ENCODE results near the gene SLC41A1.
"Not testable (repeated sequence)": the region's sequence is repeated elsewhere in the genome, so short reads cannot be mapped to it uniquely, and the experiment has no call there.

Gene SLC41A1

GRCh38 chr1:205812878-205813754 is at the start of gene SLC41A1:
Gene SLC41A1, minus strand, starts transcription at chr1:205813198. Its CDS starts 2,757 bp downstream, at chr1:205810441.
- peak; percentile 71 to 79 for DNase-seq (ENCODE audit: low read depth in 2 of 2)

GRCh38 chr1:205861540-205861939 is 48.5 kb upstream of the SLC41A1 start:
- no peak for DNase-seq (ENCODE audit: low read depth in 2 of 2)

- no peak for DNase-seq (ENCODE audit: low read depth in 2 of 2)
Measured at GRCh38 chr1:205858141-205858961, 45.4 kb upstream of the SLC41A1 start.

- DNase-seq (ENCODE audit: low read depth in 2 of 2) = not testable (repeated sequence)
Measured at GRCh38 chr1:205857501-205857900, 44.5 kb upstream of the SLC41A1 start.

- no peak for DNase-seq (ENCODE audit: low read depth in 2 of 2)
Measured at GRCh38 chr1:205856433-205856832, 43.4 kb upstream of the SLC41A1 start.

GRCh38 chr1:205852969-205853368 is 40.0 kb upstream of the SLC41A1 start:
- no peak for DNase-seq (ENCODE audit: low read depth in 2 of 2)

GRCh38 chr1:205851993-205852392 is 39.0 kb upstream of the SLC41A1 start:
- no peak for DNase-seq (ENCODE audit: low read depth in 2 of 2)

GRCh38 chr1:205849619-205850355 is 36.8 kb upstream of the SLC41A1 start, which contains the start of gene PM20D1:
Gene PM20D1, minus strand, starts transcription at chr1:205850132. Its CDS starts 60 bp downstream, at chr1:205850072.
- no peak for DNase-seq (ENCODE audit: low read depth in 2 of 2)

GRCh38 chr1:205843036-205843859 is 30.2 kb upstream of the SLC41A1 start:
- no peak for DNase-seq (ENCODE audit: low read depth in 2 of 2)

GRCh38 chr1:205842229-205842628 is 29.2 kb upstream of the SLC41A1 start:
- DNase-seq (ENCODE audit: low read depth in 2 of 2) = no peak

- DNase-seq (ENCODE audit: low read depth in 2 of 2) = no peak
Measured at GRCh38 chr1:205840146-205840923, 27.3 kb upstream of the SLC41A1 start.

- no peak for DNase-seq (ENCODE audit: low read depth in 2 of 2)
Measured at GRCh38 chr1:205837382-205837970, 24.5 kb upstream of the SLC41A1 start.

- no peak for DNase-seq (ENCODE audit: low read depth in 2 of 2)
Measured at GRCh38 chr1:205834751-205835150, 21.8 kb upstream of the SLC41A1 start.

GRCh38 chr1:205832326-205832751 is 19.3 kb upstream of the SLC41A1 start:
- no peak for DNase-seq (ENCODE audit: low read depth in 2 of 2)

- no peak for DNase-seq (ENCODE audit: low read depth in 2 of 2)
Measured at GRCh38 chr1:205827623-205828022, 14.6 kb upstream of the SLC41A1 start.

GRCh38 chr1:205826995-205827394 is 14.0 kb upstream of the SLC41A1 start:
- DNase-seq (ENCODE audit: low read depth in 2 of 2) = no peak

GRCh38 chr1:205826016-205826806 is 13.2 kb upstream of the SLC41A1 start:
- DNase-seq (ENCODE audit: low read depth in 2 of 2) = no peak

- no peak for DNase-seq (ENCODE audit: low read depth in 2 of 2)
Measured at GRCh38 chr1:205824180-205824579, 11.2 kb upstream of the SLC41A1 start.

- not testable (repeated sequence) for DNase-seq (ENCODE audit: low read depth in 2 of 2)
Measured at GRCh38 chr1:205823260-205823659, 10.3 kb upstream of the SLC41A1 start.
